LoVo (cell line): ENCODE results near the gene RAB44.

ENCODE experiments used
- DNase-seq: peaks from one replicate; pipeline ENCODE4 v3.0.0-alpha.2; 2016; ENCODE audit warnings: low spot score

RAB44 gene

DNA sequence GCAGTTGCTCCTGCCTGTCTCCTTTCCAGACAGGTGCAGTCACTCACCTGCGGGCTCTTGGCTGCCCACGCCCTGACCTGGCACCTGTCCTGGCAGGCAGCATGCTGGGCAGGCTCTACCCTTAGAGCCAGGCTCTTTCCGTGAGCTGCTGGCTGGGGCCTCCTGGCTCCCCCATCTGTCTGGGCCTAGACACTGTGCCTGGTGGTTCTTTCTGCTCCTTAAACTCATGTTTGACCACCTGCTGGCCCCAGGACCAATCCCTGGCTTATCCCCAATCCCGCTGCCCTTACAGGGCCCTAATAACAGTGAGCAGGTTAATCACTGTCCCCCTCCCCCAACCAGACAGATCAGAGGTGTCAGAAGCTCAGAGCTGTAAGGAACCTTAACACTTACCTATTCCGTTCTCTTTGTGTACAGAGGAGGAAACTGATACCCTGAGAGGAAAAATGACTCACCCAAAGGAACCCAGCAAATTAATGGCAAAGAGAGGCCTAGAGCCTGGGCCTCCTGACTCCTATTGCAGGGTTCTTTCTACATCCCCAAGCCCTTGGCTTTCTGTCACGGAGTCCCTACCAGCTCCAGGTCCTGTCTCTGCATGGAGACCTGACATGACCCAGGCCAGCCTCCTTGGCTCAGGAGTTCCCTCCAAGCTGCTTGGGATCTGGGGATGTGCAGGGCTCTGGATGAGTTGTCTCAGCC lies 54.7 kb downstream of the RAB44 start:
- DNase-seq: no peak

- no peak for DNase-seq
These were observed 55.4 kb downstream of the RAB44 start for GRCh38 chr6:36752886-36753506.

DNA sequence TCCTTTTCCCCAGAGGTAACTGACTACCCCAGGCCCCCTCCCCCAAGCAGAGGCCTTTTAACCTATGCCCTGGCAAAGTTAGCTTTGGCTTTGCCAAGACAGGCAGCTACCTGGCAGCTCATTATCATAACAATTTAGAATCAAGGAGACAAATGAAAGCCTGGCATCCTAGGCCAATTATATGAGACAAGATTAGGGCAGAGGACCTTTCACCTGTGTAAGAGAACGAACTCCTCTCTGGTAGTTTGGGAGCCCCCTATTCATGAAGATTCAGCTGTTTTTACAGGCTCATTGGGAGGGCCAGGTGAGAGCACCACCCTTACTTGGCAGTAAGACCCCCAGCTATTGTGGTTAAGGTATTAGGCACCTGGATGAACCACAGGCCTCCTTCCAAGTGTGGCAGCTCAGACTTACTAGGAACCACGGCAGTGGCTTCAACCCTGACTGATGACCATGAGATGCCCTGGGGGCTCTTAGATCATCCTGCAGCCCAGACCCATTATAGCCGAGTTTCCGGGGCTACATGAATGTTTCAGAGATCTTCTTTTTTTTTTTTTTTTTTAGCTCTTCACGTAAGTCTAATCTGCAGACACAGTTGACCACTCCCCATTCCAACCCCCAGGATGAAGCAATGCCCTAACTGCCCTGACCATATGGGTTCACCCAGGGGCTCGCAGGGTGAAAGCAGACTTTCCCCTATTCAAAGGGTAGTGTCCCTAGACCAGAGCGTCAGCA lies 56.2 kb downstream of the RAB44 start:
- no peak for DNase-seq

GRCh38 chr6:36754582-36755434 lies 57.2 kb downstream of the RAB44 start:
- DNase-seq: no peak

DNA sequence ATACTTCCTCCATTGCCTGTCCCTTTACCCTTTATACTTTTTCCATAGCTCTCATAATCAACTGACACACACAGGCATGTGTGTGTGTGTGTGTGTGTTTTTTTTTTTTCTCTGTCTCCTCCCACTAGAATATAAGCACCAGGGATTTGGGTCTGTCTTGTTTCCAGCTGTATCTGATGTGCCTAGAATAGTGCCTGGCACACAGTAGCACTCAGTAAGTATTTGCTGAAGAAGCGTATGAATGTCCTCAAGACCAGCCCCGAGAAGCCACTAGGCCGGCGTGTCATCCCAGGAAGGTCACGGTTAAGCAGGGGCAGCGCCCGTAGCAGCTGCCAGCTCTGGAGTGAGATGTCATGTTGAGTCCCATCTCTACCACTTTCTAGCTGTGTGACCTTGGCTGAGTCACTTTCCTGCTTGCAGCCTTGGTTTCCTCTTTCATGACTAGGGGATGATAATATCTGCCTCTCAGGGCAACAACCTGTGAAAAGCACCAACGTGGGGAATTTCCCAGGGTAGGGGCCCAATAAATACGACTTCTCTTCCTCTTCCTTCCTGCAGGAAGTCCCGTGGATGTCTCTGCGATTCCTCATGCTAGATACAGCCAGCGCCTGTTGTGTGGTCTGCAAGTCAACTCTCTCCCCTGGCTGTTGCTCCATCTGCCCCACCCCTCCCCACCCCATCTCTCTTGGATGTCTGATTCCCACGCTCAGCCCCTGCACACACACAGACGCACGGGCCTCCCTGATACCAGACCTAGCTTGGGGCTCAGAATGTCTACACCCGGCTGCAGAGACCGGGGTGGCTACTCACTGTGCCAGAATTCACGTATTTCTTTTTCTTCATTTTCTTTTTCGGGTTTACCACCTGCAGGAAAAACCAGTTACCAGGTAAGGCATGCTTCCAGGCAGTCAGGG lies 58.1 kb downstream of the RAB44 start:
- DNase-seq: no peak

GRCh38 chr6:36756786-36757185 lies 59.2 kb downstream of the RAB44 start:
- no peak for DNase-seq

DNA sequence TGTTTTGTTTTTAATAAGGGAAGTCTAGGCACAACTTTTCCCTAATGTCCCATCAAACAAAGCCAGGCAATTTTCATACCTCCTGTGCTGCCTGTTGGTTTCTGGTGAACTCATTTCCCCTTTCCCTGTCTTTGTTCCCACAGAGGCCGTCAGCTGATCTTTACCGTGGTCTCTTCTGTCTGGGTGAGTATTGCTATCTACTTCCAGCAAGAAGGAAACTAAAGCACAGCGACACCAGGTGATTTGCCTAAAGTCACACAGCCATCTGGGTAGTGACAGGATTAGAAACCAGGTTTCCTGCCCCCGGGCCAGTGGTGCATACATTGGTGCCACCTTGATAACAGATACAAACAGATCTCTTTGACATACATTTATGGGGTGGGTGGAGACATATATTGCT lies 59.6 kb downstream of the RAB44 start:
- no peak for DNase-seq

DNA sequence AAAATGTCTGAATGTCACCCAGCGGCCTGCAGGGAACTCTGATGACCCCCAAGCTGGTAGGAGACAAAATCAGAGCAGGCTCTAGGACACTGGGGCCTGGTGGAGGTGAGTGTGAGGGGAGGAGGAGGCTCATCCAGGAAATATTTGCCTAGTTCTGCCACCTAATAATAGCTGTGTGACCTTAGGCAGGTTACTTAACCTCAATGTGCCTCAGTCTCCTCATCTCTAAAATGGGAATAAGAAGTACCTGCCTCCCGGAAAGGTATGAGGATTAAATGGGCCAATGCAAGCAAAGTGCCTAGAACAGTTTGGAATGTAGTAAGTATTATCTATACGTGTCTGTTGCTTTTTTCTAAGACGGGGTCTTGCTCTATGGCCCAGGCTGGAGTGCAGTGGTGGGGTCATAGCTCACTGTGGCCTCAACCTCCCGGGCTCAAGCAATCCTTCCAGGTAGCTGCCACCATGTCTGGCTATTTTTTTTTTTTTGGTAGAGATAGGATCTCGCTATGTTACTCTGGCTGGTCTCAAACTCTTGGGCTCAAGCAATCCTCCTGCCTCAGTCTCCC lies 60.4 kb downstream of the RAB44 start:
- DNase-seq: no peak

DNA sequence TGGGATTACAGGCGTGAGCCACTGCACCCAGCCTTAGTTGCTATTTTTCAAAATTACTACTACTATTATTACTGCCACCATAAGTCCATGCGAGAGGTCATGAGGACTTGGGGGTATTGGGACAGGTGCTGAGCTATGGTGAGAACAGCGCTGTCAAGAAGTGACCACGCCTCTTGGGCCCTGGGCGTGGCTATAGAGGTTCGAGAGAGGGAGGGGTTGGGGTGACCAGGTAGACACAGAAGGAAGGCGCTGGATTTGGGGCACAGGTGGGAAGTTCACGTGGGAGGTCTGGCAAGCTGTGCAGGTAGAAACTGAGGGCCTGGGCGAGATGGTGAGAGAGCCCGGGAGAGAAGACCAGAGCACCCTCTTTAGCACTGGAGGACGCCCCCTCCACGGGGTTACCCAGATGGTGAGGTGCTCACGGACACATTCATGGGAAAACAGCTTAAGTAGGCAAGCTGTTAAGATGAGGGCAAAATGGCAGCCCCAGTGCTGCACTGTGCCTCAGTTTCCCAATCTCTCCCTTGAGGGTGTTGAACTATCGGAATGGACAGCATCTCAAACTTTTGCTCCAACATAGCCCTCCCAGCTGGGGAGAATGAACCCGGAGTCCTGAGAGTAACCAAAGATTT lies 61.0 kb downstream of the RAB44 start:
- no peak for DNase-seq

GRCh38 chr6:36759148-36759759 lies 61.6 kb downstream of the RAB44 start:
- peak; percentile 81 for DNase-seq

- DNase-seq: no peak
These were observed 63.2 kb downstream of the RAB44 start for GRCh38 chr6:36760685-36761435.

- DNase-seq: no peak
These were observed 64.5 kb downstream of the RAB44 start for GRCh38 chr6:36762123-36762522.

DNA sequence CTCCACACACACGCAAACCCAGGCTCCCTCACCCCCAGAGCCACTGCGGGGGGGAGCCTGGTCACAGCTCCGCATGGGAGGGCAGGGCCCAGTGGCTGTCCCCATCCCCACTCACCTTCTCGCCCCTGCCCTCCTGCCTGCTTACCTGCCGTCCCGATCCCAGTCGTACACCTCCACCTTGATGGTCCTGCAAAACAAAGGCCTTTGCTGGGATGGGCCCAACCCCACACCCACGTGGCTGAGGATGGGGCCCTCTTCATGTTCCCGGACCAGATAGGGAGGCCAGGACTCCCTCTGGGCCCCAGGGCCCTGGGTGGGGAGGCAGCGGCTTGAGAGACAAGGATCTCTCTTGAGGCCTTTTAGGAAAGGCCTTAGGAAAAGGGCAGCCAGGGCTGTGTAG lies 67.6 kb downstream of the RAB44 start:
- DNase-seq: no peak

DNA sequence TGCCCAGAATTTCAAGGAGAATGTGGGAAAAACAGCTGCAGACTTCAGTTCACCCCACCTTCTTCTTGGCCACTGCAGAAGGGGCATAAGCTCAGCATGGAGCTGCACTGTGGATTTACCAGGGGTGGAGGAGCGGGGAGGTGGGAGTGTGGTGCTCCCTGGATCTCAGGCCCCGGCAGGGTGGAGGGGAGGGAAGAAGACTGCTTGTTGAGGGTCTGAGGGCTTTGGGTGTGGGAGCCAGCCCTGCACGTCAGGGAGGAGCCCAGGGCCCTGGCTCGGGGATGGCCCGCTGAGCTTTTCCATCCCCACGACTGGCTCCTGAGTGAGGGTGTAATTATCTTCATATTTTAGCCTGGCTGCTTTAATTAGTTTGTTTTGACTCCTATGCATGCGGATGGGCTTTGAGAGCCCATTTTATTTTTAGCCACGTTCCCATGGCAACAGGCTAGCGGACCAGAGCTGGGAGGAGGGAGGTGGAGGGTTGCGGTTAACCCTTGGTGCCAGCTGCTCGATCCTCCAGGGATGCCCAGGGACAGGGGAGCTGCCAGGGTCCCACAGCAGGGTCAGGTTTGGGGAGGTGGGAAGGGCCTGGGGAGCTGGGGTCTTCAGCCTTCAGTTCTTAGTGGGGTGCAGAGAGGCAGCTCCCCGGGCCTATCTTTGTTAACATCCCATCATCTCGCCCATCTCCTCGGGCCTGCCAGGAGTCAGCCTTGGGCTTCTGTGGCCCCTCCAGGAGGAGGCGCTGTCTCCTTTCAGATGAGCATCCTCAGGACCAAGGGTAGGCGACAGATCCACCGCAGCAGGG lies 68.2 kb downstream of the RAB44 start:
- DNase-seq: peak; percentile 50

DNA sequence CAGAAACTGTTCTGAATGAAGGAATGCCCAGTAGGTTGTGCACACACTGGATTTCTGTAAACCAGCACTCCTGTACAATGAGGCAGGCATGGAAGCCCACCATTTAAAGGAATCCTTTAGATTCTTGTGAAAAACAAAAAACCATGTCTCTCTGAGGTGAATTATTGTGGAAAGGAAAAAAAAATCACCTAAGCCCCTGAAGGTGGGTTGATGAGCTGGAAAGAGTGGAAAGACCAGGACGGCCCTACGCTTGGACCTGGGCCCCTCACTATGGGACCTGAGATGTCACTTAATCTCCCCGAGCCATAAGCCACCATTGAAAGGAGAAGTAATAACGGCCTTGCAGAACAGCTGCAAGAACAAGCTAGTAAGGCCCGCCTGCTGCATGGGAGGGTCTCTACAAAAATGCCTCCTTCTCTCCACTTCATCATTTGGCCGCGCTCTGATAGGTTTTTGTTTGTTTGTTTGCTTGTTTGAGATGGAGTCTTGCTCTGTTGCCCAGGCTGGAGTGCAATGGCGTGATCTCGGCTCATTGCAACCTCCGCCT lies 68.8 kb downstream of the RAB44 start:
- no peak for DNase-seq

DNA sequence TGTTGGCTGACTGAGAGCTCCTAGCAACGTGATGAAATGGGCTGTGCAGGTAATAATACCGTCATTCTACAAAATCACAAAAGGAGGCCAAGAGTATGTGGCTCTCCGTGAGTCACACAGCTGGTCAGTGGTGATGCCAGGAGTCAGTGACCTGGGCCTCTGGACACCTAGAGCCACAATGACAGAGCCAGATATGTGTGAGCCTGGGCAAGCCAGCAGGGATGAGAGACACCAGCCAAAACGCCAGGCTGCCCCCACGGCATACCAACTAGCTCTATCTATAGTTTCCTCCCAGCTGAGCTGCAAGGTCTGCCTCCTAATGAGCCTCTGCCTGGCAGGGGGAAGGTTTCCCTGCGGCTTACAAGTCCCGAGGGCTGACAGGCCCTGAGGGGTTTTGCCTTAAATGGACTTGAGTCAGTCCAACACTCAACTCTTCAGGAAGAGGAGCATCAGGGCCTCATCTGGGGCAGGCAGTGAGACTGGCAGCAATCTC lies 71.6 kb downstream of the RAB44 start:
- DNase-seq: no peak

DNA sequence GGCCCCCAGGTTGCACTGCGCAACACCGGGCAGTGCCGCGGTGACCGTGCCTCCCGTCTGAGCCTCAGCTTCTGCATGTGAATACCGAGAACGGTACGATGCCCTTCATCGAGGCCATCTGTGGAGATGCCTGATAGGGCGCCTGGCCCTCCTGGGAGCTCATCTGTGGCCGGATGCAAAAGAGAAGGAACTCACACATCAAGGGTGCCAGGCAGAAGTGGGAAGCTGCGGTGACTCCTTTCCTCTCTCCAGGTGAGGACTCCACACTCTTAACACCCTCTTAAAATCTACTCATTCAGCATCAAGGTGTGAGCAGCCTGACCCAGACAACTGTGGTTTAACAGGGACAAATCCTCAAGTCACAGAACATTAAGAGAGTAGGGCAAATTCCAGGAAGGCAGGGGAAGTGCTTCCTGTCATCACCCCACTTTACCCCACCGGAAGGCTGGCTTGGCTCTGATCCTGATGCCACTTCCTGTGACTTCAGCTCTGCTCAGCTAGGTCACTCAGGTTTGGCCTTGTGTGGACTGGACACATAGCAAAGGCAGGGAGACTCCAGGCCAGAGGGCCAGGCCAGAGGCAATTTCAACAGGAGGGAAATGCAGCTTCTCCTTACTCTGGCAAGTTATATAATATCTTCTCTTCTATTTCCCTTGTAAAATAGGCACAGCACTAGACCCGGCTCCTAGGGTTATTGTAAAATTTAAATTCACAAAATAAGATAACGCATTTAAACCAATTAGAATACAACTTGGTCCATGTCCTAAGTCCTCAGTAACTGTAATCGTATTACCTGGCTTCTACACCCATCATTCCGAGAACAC lies 72.3 kb downstream of the RAB44 start:
- DNase-seq: no peak
